Mucosa of gallbladder (tissue), 1 donor: ENCODE measurements around the gene USP14. TPM values are rescaled to one million over a fixed set of nuclear protein-coding genes. Genes with fewer than 3 reads are reported as not detected.
"Not testable (repeated sequence)": the region's sequence is repeated elsewhere in the genome, so short reads cannot be mapped to it uniquely, and the experiment has no call there.

Experiments used
- DNase-seq: peaks from one replicate; pipeline ENCODE4 v3.0.0-alpha.2; 2020; ENCODE audit warnings: low spot score
- total RNA-seq: library from RNA; stranded (reverse); gene quantifications from one replicate; pipeline ENCODE4 v1.2.1, GENCODE V29; 2021
- donor health status: DM: no; HTN: no; CAD: no.

USP14 gene
- 38.5 TPM for total RNA-seq

- DNase-seq, result peak; percentile 97
Measured at GRCh38 chr18:158128-159036, at the start of gene USP14. Gene USP14 (plus strand): TSS chr18:158557. CDS start chr18:158699, 142 bp downstream.

GRCh38 chr18:108665-109063 is 49.7 kb upstream of the USP14 start:
- not testable (repeated sequence) for DNase-seq

- DNase-seq, result peak; percentile 42
Measured at GRCh38 chr18:109130-109921, 49.0 kb upstream of the USP14 start.

GRCh38 chr18:109922-110261 is 48.5 kb upstream of the USP14 start:
- DNase-seq, result peak; percentile 30

GRCh38 chr18:110351-111201 is 47.8 kb upstream of the USP14 start:
- DNase-seq, result peak; percentile 49

- peak; percentile 63 for DNase-seq
Measured at GRCh38 chr18:111306-112014, 46.9 kb upstream of the USP14 start.

GRCh38 chr18:112015-112733 is 46.2 kb upstream of the USP14 start:
- peak; percentile 81 for DNase-seq

GRCh38 chr18:120539-121260 is 37.7 kb upstream of the USP14 start:
- not testable (repeated sequence) for DNase-seq

GRCh38 chr18:135045-135444 is 23.3 kb upstream of the USP14 start:
- DNase-seq, result no peak

GRCh38 chr18:136433-136832 is 21.9 kb upstream of the USP14 start:
- no peak for DNase-seq

GRCh38 chr18:137327-137726 is 21.0 kb upstream of the USP14 start:
- DNase-seq, result no peak

- no peak for DNase-seq
Measured at GRCh38 chr18:140670-141266, 17.6 kb upstream of the USP14 start.

GRCh38 chr18:142624-143296 is 15.6 kb upstream of the USP14 start:
- not testable (repeated sequence) for DNase-seq

- DNase-seq, result no peak
Measured at GRCh38 chr18:148841-149240, 9.5 kb upstream of the USP14 start.

GRCh38 chr18:154151-154550 is 4.2 kb upstream of the USP14 start:
- no peak for DNase-seq

GRCh38 chr18:155688-156087 is 2.7 kb upstream of the USP14 start:
- DNase-seq, result no peak

- no peak for DNase-seq
Measured at GRCh38 chr18:156514-157230, 1.7 kb upstream of the USP14 start.

- no peak for DNase-seq
Measured at GRCh38 chr18:159037-159652, 788 bp downstream of the USP14 start.
